HepG2 (cell line): Measurements from ENCODE around the gene RABL6. TPM values are rescaled to one million over a fixed set of nuclear protein-coding genes. Genes with fewer than 3 reads are reported as not detected.

Source experiments
- FLYWCH1 ChIP-seq: sonication (generic); formaldehyde crosslinking; IDR thresholded peaks from 2 replicates; pipeline ENCODE4 v1.8.1; 2023; ENCODE audit warnings: mild to moderate bottlenecking, missing genetic modification reagents
- GPN1 ChIP-seq: sonication (generic); formaldehyde crosslinking; IDR thresholded peaks from 2 replicates; pipeline ENCODE4 v1.5.1; 2020; ENCODE audit warnings: missing genetic modification reagents, borderline replicate concordance
- JUNB ChIP-seq: sonication (generic); formaldehyde crosslinking; IDR thresholded peaks from 2 replicates; pipeline ENCODE4 v1.8.0; 2022; ENCODE audit warnings: missing genetic modification reagents, mild to moderate bottlenecking, borderline replicate concordance
- KDM2A ChIP-seq: sonication (generic); formaldehyde crosslinking; IDR thresholded peaks from 2 replicates; pipeline ENCODE4 v1.4.0; 2020; ENCODE audit warnings: low read depth, missing genetic modification reagents, borderline replicate concordance
- KDM5B ChIP-seq: sonication (generic); formaldehyde crosslinking; IDR thresholded peaks from 2 replicates; pipeline ENCODE4 v1.4.0; 2020; ENCODE audit warnings: missing genetic modification reagents, mild to moderate bottlenecking, borderline replicate concordance
- MIER2 ChIP-seq: IDR thresholded peaks from 2 replicates; pipeline ENCODE4 v1.6.1; 2016; ENCODE audit warnings: missing biosample characterization, missing genetic modification reagents
- MXI1 ChIP-seq: IDR thresholded peaks from 3 replicates; pipeline ENCODE4 v1.6.1; 2012; ENCODE audit warnings: low read depth, low read length, inconsistent platforms, borderline replicate concordance
- SOX13 ChIP-seq, 3 experiments: fragments of 450-650 bp in 1 of 3; sonication (generic) in 1 of 3; formaldehyde crosslinking in 1 of 3; IDR thresholded peaks in 2 of 3; conservative IDR thresholded peaks in 1 of 3; 2 replicates each; pipeline versions ENCODE4 v1.5.0 to v1.6.1; 2016 to 2020; ENCODE audit warnings: antibody characterized with exemption in 1 of 3, mild to moderate bottlenecking in 1 of 3, missing compliant biosample characterization in 1 of 3, missing genetic modification reagents in 1 of 3, moderate library complexity in 1 of 3
- ZNF510 ChIP-seq: sonication (generic); formaldehyde crosslinking; IDR thresholded peaks from 2 replicates; pipeline ENCODE4 v1.4.0; 2020; ENCODE audit warnings: low read depth, mild to moderate bottlenecking, missing genetic modification reagents
- ZNF678 ChIP-seq: sonication (generic); formaldehyde crosslinking; IDR thresholded peaks from 2 replicates; pipeline ENCODE4 v1.4.0; 2020; ENCODE audit warnings: mild to moderate bottlenecking, missing genetic modification reagents
- ZNF788 ChIP-seq: sonication (generic); formaldehyde crosslinking; IDR thresholded peaks from 2 replicates; pipeline ENCODE4 v1.5.0; 2020; ENCODE audit warnings: mild to moderate bottlenecking, missing genetic modification reagents, borderline replicate concordance
- ZNF790 ChIP-seq: sonication (generic); formaldehyde crosslinking; IDR thresholded peaks from 2 replicates; pipeline ENCODE4 v1.8.0; 2022; ENCODE audit warnings: missing genetic modification reagents, mild to moderate bottlenecking, borderline replicate concordance
- polyA plus RNA-seq, 8 experiments: library from polyadenylated mRNA; depleted of rRNA in 3 of 8; stranded (reverse) in 7 of 8; unstranded in 1 of 8; fragments of >200 nt; fragmentation: Illumina TruSeq in 4 of 8; extraction: Trizol in 4 of 8; gene quantifications; 2 replicates each; pipeline versions ENCODE4 v1.2.1 to v1.2.3, GENCODE V29; 2011 to 2016; ENCODE audit warnings: low read depth in 4 of 8, missing spikeins in 1 of 8, mixed read lengths in 1 of 8; ENCODE audit not compliant: insufficient read depth in 1 of 8
- total RNA-seq, 5 experiments: library from RNA; depleted of rRNA; stranded (reverse); fragments of >200 nt; fragmentation: Illumina TruSeq; extraction: Trizol; gene quantifications; 2 replicates each; pipeline ENCODE4 v1.2.3, GENCODE V29; 2016; ENCODE audit warnings: low read depth in 1 of 5
- TF ChIP-seq, protein P1 (sequence below): sonication (generic); formaldehyde crosslinking; IDR thresholded peaks from 2 replicates; pipeline ENCODE4 v1.9.0; 2021; ENCODE audit warnings: missing genetic modification reagents, mild to moderate bottlenecking, borderline replicate concordance
- TF ChIP-seq, protein P2 (sequence below): IDR thresholded peaks from 2 replicates; pipeline ENCODE4 v1.6.1; 2016; ENCODE audit warnings: missing compliant biosample characterization, missing genetic modification reagents, borderline replicate concordance
- TF ChIP-seq, protein P3 (sequence below): sonication (generic); formaldehyde crosslinking; IDR thresholded peaks from 2 replicates; pipeline ENCODE4 v1.4.0; 2020; ENCODE audit warnings: missing genetic modification reagents
- TF ChIP-seq, protein P4 (sequence below): conservative IDR thresholded peaks from 2 replicates; pipeline ENCODE4 v1.6.1; 2018; ENCODE audit warnings: missing genetic modification reagents
- TF ChIP-seq, protein P5 (sequence below): sonication (generic); formaldehyde crosslinking; IDR thresholded peaks from 2 replicates; pipeline ENCODE4 v1.4.0; 2020; ENCODE audit warnings: missing genetic modification reagents
- TF ChIP-seq, protein P6 (sequence below): sonication (generic); formaldehyde crosslinking; IDR thresholded peaks from 2 replicates; pipeline ENCODE4 v1.5.0; 2020; ENCODE audit warnings: mild to moderate bottlenecking, missing genetic modification reagents, borderline replicate concordance

RABL6 gene
- total and polyA plus RNA-seq, 2 of the 13 experiments (the other 11 are each of a cell fraction or from before 2014, with no cell fraction given): 81.5 to 125 TPM

DNA sequence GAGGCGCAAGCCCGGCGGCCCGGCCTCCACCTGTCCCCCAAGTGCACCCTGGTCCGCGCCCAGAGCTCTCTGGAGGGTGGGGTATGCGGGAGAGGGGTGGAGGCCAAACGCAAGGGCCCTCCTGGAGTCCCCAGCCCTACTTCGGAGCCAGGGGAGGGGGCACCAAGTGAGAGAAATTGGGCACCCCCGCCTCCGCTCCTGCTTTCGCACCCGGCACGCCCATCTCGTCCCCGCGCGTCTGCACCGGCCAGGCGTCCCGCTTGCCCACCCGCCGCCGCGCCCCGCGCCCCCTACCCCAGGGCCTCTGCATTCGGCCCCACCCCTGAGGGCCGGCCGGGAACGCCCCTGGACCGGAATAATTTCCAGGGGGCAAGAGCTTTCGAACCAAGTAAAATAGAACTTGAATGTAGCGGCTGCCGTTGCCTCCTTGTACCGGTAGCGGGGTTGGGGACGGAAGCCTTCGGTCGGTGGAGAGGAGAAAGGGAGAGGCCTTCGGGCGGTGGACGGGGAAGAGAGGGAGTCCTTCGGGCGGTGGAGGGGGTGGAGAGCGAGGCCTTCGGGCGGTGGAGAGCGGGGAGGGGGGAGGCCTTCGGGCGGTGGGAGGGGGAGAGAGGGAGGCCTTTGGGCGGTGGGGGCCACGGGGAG lies 40.8 kb downstream of the RABL6 start (continued):
- TF ChIP-seq, protein P1, sequence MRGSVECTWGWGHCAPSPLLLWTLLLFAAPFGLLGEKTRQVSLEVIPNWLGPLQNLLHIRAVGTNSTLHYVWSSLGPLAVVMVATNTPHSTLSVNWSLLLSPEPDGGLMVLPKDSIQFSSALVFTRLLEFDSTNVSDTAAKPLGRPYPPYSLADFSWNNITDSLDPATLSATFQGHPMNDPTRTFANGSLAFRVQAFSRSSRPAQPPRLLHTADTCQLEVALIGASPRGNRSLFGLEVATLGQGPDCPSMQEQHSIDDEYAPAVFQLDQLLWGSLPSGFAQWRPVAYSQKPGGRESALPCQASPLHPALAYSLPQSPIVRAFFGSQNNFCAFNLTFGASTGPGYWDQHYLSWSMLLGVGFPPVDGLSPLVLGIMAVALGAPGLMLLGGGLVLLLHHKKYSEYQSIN (CRISPR knock-in tag): no peak
- TF ChIP-seq ZNF678 (CRISPR knock-in tag) (no peak), FLYWCH1 (CRISPR knock-in tag) (no peak), ZNF788 (CRISPR knock-in tag) (no peak), KDM2A (CRISPR knock-in tag) (peak; percentile 19; the same call in 1 of the 2 replicates), MXI1 (no peak), GPN1 (CRISPR knock-in tag) (no peak), ZNF510 (CRISPR knock-in tag) (no peak; the same call in 1 of the 2 replicates), ZNF790 (peak; percentile 10; the same call in 1 of the 2 replicates), SOX13 (IDR thresholded peaks at IDR 0.05) (no peak), SOX13 (CRISPR knock-in tag; conservative IDR thresholded peaks at IDR 0.05 in 1 of 2, IDR thresholded peaks at IDR 0.05 in 1 of 2) (no peak), KDM5B (CRISPR knock-in tag) (no peak; the same call in 1 of the 2 replicates), MIER2 (CRISPR knock-in tag) (no peak), JUNB (0 out of 2 replicates have a peak, but pooled peaks have one; percentile 17)
- TF ChIP-seq, protein P2, sequence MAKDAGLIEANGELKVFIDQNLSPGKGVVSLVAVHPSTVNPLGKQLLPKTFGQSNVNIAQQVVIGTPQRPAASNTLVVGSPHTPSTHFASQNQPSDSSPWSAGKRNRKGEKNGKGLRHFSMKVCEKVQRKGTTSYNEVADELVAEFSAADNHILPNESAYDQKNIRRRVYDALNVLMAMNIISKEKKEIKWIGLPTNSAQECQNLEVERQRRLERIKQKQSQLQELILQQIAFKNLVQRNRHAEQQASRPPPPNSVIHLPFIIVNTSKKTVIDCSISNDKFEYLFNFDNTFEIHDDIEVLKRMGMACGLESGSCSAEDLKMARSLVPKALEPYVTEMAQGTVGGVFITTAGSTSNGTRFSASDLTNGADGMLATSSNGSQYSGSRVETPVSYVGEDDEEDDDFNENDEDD: no peak
- TF ChIP-seq, protein P3, sequence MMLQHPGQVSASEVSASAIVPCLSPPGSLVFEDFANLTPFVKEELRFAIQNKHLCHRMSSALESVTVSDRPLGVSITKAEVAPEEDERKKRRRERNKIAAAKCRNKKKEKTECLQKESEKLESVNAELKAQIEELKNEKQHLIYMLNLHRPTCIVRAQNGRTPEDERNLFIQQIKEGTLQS (CRISPR knock-in tag): no peak
- TF ChIP-seq, protein P4, sequence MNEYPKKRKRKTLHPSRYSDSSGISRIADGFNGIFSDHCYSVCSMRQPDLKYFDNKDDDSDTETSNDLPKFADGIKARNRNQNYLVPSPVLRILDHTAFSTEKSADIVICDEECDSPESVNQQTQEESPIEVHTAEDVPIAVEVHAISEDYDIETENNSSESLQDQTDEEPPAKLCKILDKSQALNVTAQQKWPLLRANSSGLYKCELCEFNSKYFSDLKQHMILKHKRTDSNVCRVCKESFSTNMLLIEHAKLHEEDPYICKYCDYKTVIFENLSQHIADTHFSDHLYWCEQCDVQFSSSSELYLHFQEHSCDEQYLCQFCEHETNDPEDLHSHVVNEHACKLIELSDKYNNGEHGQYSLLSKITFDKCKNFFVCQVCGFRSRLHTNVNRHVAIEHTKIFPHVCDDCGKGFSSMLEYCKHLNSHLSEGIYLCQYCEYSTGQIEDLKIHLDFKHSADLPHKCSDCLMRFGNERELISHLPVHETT (CRISPR knock-in tag): peak; percentile 1; the same call in 1 of the 2 replicates
- TF ChIP-seq, protein P5, sequence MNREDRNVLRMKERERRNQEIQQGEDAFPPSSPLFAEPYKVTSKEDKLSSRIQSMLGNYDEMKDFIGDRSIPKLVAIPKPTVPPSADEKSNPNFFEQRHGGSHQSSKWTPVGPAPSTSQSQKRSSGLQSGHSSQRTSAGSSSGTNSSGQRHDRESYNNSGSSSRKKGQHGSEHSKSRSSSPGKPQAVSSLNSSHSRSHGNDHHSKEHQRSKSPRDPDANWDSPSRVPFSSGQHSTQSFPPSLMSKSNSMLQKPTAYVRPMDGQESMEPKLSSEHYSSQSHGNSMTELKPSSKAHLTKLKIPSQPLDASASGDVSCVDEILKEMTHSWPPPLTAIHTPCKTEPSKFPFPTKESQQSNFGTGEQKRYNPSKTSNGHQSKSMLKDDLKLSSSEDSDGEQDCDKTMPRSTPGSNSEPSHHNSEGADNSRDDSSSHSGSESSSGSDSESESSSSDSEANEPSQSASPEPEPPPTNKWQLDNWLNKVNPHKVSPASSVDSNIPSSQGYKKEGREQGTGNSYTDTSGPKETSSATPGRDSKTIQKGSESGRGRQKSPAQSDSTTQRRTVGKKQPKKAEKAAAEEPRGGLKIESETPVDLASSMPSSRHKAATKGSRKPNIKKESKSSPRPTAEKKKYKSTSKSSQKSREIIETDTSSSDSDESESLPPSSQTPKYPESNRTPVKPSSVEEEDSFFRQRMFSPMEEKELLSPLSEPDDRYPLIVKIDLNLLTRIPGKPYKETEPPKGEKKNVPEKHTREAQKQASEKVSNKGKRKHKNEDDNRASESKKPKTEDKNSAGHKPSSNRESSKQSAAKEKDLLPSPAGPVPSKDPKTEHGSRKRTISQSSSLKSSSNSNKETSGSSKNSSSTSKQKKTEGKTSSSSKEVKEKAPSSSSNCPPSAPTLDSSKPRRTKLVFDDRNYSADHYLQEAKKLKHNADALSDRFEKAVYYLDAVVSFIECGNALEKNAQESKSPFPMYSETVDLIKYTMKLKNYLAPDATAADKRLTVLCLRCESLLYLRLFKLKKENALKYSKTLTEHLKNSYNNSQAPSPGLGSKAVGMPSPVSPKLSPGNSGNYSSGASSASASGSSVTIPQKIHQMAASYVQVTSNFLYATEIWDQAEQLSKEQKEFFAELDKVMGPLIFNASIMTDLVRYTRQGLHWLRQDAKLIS (CRISPR knock-in tag): no peak
- TF ChIP-seq, protein P6, sequence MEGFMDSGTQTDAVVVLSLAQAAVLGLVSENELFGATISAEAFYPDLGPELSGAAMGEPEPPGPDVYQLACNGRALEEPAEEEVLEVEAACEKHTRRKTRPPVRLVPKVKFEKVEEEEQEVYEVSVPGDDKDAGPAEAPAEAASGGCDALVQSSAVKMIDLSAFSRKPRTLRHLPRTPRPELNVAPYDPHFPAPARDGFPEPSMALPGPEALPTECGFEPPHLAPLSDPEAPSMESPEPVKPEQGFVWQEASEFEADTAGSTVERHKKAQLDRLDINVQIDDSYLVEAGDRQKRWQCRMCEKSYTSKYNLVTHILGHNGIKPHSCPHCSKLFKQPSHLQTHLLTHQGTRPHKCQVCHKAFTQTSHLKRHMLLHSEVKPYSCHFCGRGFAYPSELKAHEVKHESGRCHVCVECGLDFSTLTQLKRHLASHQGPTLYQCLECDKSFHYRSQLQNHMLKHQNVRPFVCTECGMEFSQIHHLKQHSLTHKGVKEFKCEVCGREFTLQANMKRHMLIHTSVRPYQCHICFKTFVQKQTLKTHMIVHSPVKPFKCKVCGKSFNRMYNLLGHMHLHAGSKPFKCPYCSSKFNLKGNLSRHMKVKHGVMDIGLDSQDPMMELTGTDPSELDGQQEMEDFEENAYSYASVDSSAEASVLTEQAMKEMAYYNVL (CRISPR knock-in tag): 0 out of 2 replicates have a peak, but pooled peaks have one; percentile 9
